Mucosa of stomach (tissue), 1 donor: ENCODE results near the gene ACP6.

Experiments
- H3K27me3 ChIP-seq: one replicate; pipeline ENCODE4 v1.7.0; 2013; ENCODE audit warnings: mild to moderate bottlenecking, low read length; ENCODE audit not compliant: control insufficient read depth, insufficient read depth
- H3K36me3 ChIP-seq: one replicate; pipeline ENCODE4 v1.7.0; 2013; ENCODE audit warnings: low read length; ENCODE audit not compliant: control insufficient read depth, insufficient read depth
- H3K4me1 ChIP-seq: one replicate; pipeline ENCODE4 v1.7.0; 2013; ENCODE audit warnings: mild to moderate bottlenecking, low read length; ENCODE audit not compliant: control insufficient read depth, insufficient read depth
- H3K4me3 ChIP-seq: one replicate; pipeline ENCODE4 v1.7.0; 2013; ENCODE audit warnings: low read length
- H3K9ac ChIP-seq: one replicate; pipeline ENCODE4 v1.7.0; 2013; ENCODE audit warnings: mild to moderate bottlenecking, low read length, moderate library complexity
- H3K9me3 ChIP-seq: one replicate; pipeline ENCODE4 v1.7.0; 2013; ENCODE audit warnings: mild to moderate bottlenecking, low read length, moderate library complexity; ENCODE audit not compliant: control insufficient read depth
- donor health status: Pancreatic carcinoma.

Gene ACP6

DNA sequence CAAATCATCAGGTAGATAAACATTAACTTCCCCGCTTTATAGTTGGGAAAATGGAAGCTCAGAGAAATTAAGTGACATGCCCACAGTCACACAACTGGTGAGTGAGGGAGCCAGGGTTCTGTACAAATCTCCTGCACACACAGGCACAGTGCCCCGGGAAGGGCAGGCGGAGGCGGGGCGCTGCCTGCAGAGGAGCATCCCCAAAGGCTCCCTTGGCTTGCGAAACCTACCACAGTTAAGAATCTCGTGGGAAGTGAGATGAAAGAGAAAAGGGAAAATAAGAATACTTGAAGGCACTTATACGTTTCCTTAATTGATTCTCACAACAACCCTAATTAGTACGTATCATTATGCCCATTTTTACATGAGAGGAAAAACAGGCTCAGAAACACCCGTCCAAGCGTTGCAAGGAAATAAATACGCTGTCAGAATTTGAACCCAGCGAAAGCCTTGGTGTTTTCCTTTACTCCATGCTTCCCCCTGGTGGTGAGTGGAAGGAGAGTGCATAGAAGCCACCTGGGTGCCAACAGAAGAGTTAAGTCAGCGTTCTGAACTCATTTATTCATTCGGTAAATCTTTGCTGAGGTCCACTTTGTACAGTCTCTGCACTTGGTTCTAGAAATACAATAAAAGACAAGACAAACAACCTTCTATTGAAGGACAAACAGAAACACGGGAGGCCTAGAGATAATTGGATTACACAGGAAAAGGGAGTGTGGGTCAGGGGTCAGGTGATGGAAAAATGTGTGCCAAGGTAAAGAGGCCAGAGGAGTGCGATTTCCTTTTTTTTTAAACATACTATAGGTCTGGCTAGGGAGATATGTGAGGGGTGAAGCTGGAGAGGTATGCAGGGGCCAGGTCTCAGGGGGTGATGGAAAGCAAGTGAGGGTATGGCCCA, 28.4 kb downstream of the ACP6 start:
- Histone ChIP-seq H3K4me3 (no peak overlapping the region), H3K4me1 (no peaks in the 10 kb centered on the region), H3K27me3 (no peaks in the 10 kb centered on the region), H3K36me3 (no peaks in the 10 kb centered on the region), H3K9ac (no peak overlapping the region), H3K9me3 (no peaks in the 10 kb centered on the region)

DNA sequence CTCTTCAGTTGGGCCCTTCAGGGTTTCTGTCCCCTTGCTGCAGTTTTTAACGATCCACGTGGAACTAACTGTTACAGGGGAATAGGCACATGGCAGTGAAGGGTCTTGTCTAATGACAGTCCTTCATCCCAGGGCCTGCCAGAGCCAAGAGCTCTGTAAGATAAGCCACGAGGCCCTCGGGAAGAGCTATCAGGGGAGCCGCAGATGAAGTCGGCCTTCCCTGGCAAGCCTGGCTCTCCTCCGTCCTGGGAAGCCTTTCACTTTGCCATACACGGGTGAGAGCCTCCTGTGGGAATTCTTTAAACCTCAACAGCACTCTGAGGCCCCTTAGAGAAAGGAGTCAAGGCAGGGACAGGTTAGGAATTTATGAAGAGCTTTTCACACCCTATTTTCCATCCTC, 29.0 kb downstream of the ACP6 start:
- Histone ChIP-seq H3K4me1 (no peaks in the 10 kb centered on the region), H3K36me3 (no peaks in the 10 kb centered on the region), H3K9me3 (no peaks in the 10 kb centered on the region), H3K9ac (no peak overlapping the region), H3K27me3 (no peaks in the 10 kb centered on the region), H3K4me3 (no peak overlapping the region)

DNA sequence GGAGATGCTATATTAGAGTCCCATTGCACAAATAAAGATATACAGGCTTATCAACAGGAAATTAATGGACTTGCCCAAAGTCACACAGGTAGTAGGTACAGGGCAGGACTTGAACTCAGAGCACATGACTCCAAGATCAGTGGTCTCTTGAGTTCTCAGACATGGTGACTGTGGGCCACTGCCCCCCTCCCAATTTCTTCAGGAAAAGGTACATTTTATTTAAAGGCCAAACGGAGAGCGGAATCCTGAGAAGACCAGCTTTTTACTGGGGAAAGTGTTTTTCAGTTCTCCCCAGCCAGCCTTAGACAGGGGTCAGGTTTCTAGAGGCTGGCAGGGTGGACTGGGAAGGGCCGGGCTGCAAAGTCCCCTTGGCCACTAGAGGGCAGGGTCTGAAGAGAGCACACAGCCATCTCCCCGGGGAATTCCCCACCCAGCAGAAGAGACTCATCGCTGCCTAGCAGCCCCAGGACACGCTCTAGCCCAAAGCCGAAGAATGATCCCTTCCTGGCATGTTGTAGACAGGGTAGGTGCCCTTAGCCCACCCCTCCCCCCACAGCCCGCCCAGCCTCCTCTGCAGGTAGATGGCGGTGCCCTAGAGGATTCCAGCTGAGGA, 29.7 kb downstream of the ACP6 start:
- Histone ChIP-seq H3K27me3 (no peaks in the 10 kb centered on the region), H3K4me1 (no peaks in the 10 kb centered on the region), H3K9ac (no peak overlapping the region), H3K36me3 (no peaks in the 10 kb centered on the region), H3K9me3 (no peaks in the 10 kb centered on the region), H3K4me3 (no peak overlapping the region)

DNA sequence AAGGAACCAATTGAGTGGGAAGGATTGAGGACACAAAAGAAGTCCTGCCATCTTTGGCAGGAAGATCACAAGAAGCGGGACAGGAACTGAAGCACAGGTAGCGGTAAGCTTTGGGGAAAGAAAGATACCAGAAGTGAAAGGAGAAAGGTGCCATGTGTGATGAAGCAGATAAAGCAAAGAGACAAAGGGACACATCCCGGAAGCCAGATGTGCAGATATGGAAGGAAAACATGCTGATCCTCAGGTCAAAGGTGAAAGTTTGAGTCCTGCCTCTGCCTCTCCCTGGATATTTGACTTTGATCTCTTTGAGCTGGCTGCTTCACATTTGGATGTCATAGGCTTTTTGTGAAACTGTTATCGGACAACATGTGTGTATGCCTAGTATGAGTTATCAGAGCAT, 34.0 kb downstream of the ACP6 start:
- H3K9ac ChIP-seq, result no peak overlapping the region
- H3K9me3 ChIP-seq, result no peaks in the 10 kb centered on the region
- no peak overlapping the region for H3K4me3 ChIP-seq
- H3K4me1 ChIP-seq, result no peaks in the 10 kb centered on the region
- H3K36me3 ChIP-seq, result no peaks in the 10 kb centered on the region
- H3K27me3 ChIP-seq, result no peaks in the 10 kb centered on the region

DNA sequence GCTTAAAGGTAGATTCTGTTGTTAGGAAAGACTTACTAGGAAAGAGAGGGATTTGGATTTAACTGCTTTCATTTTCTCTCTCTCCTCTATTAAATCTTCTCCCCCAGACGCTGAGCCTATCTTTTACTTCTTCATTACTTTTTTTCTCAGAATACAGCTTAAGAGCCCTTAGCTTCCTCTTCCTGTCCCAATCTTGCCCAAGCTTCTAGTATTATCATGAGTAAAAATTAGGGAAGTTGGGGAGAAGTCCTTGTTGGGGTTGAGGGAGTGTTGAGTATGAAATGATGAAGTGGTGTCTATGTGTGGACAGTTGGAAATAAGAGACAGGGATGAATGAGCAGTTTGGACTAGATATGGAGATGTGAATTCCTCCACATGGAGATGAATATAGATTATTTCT, 35.0 kb downstream of the ACP6 start:
- no peaks in the 10 kb centered on the region for H3K36me3 ChIP-seq
- no peaks in the 10 kb centered on the region for H3K4me1 ChIP-seq
- no peaks in the 10 kb centered on the region for H3K27me3 ChIP-seq
- H3K4me3 ChIP-seq, result no peak overlapping the region
- no peaks in the 10 kb centered on the region for H3K9me3 ChIP-seq
- H3K9ac ChIP-seq, result no peak overlapping the region

DNA sequence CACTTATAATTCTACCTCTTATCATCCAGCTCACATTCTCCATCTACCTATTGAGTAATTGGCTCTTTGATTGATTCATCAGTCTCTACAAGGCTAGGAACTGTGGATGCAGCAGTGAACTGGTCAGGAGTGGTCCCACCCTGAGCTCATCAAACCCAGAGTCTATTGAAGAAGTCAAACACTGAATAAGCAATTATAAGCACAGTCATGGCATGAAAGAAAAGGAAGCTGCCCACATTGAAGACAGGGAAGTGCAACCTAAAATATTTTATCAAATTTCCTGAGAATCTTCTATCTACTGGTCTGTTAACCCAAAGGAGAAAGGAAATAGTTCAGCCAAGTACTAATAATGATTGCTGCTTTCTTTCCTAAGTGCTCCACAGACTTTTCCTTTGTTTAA, 35.7 kb downstream of the ACP6 start:
- no peaks in the 10 kb centered on the region for H3K9me3 ChIP-seq
- no peak overlapping the region for H3K9ac ChIP-seq
- H3K27me3 ChIP-seq, result no peaks in the 10 kb centered on the region
- no peak overlapping the region for H3K4me3 ChIP-seq
- H3K4me1 ChIP-seq, result no peaks in the 10 kb centered on the region
- H3K36me3 ChIP-seq, result no peaks in the 10 kb centered on the region

DNA sequence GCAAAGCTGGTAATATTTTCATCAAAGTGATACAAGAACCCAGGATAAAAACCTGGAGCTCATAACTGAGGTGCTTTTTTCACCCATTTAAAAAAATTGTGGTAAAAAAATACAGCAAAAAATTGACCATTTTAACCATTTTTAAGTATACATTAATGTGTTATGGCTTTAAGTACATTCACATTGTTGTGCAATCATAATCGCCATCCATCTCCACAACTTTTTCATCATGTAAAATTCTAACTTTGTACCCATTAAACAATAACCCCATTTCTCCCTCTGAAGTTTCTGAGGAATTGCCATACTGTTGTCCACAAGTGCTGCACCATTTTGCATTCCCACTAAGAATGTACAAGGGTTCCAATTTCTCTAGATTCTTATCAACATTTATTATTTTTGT, 36.6 kb downstream of the ACP6 start:
- Histone ChIP-seq H3K27me3 (no peaks in the 10 kb centered on the region), H3K9ac (no peak overlapping the region), H3K9me3 (no peaks in the 10 kb centered on the region), H3K4me1 (no peaks in the 10 kb centered on the region), H3K4me3 (no peak overlapping the region), H3K36me3 (no peaks in the 10 kb centered on the region)

DNA sequence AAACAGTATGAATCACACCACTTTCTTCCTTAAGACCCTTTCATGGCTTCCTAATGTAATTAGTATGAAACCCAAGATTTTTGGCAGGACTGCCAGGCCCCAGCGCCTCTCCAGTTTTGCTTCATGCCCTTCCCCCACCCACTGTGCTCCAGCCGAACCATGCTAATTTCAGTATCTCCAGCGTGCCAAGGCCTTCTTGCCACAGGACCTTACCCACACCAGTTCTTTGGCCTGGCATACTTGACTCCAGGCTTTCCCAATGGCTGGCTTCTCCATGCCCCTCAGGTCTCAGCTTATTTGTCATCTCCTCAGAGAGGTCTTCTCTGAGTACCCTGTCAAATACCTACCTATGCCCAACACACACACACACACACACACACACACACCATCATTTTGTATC, 38.5 kb downstream of the ACP6 start:
- no peak overlapping the region for H3K4me3 ChIP-seq
- no peaks in the 10 kb centered on the region for H3K4me1 ChIP-seq
- no peaks in the 10 kb centered on the region for H3K9me3 ChIP-seq
- no peaks in the 10 kb centered on the region for H3K36me3 ChIP-seq
- no peaks in the 10 kb centered on the region for H3K27me3 ChIP-seq
- H3K9ac ChIP-seq, result no peak overlapping the region

DNA sequence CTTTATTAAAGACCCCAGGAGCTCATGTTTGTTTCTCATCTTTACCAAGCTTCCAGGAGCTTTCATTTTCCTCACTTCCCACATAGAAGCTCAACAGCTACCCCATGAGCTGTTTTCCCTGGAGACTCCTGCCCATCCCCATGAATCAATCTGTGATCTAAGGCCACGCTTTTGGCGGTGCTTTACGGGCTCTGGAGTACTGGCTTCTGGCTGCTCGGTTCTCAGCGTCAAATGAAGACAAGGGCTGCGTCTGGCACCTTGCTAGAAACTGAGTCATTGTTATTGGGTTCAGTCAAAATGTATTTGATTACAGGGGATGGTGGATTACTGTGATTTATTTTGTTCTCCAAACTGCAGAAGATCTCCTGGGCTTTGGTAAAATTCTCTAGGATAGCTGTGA, 39.9 kb downstream of the ACP6 start:
- H3K4me1 ChIP-seq, result peaks cover 4% of the 10 kb centered on the region
- H3K9me3 ChIP-seq, result no peaks in the 10 kb centered on the region
- no peaks in the 10 kb centered on the region for H3K27me3 ChIP-seq
- H3K4me3 ChIP-seq, result no peak overlapping the region
- no peaks in the 10 kb centered on the region for H3K36me3 ChIP-seq
- no peak overlapping the region for H3K9ac ChIP-seq

DNA sequence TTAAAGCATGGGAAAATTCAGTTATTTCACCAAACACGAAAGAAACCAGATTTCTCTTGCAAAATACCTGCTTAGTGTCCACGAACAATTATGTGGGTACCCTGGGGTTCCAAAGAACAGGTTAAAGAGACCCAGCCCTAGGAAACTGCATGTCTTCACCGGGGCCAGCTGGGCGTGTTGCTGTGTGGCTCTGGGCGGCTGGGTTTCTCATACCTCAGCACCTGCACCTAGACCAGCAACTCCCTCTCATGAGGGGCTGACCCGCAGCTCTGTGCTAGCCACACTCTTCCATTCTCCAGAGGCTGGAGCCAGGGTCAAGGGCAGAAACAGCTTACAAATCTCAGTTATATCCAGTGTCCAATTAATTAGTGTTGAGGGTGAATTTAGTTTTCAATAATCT, 40.3 kb downstream of the ACP6 start:
- Histone ChIP-seq H3K27me3 (no peaks in the 10 kb centered on the region), H3K4me3 (no peak overlapping the region), H3K4me1 (peaks cover 7% of the 10 kb centered on the region), H3K36me3 (no peaks in the 10 kb centered on the region), H3K9me3 (no peaks in the 10 kb centered on the region), H3K9ac (no peak overlapping the region)

DNA sequence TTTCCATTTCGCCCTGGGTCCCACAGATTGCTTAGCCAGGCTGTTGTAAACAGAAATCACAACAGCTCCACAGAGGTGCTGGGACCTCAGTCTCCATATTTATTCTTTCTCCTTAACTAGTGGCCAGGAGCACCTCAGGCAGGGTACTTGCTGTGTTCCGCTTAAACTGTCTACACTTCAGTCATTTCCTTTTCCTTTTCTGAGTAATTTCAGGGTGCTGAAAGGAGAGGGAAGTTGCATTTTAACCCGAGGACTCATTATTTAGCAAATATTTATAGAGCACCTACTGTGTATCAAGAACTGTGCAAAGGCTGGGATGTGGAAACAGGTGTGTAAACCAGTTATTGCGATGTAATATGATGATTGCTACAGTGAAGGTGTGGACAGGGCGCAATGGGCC, 41.9 kb downstream of the ACP6 start:
- H3K4me3 ChIP-seq, result no peak overlapping the region
- peaks cover 7% of the 10 kb centered on the region for H3K4me1 ChIP-seq
- no peaks in the 10 kb centered on the region for H3K36me3 ChIP-seq
- no peaks in the 10 kb centered on the region for H3K27me3 ChIP-seq
- H3K9me3 ChIP-seq, result no peaks in the 10 kb centered on the region
- no peak overlapping the region for H3K9ac ChIP-seq

DNA sequence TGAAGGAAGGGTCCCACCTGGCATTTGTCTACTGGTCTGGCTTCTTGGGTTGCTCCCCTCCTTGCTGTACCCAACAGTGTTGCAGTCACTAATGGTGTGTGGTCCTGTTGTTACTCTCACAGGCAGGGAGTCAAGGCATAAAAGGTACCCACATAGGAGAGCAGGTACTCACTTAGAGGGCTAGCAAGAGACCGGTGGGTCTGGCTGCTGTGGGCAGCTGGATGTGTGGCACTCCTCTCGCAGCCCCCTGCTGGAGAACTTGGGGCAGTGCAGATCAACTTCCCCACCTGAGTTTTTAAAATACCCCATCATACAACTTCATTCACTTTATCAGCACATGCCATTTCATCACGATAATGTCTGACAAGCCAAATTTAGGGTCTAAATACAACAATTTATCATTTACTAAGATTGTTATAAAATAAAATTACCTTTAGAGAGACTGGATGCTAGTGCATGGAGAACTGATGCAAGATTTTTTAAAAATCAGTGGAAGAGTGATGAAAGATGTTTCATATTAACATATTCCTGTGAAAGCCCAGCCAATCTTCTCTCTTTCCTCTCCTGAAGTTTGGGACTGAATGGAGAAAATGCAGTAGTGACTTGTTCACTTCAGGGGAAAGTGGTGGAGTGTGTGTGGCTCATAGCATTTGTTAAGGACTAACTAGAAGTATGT, 42.8 kb downstream of the ACP6 start:
- Histone ChIP-seq H3K27me3 (no peaks in the 10 kb centered on the region), H3K4me3 (no peak overlapping the region), H3K9ac (no peak overlapping the region), H3K9me3 (no peaks in the 10 kb centered on the region), H3K36me3 (no peaks in the 10 kb centered on the region), H3K4me1 (peaks cover 7% of the 10 kb centered on the region)
